Keratinocyte (primary cell): ENCODE measurements around the gene GRIK4. TPM values are rescaled to one million over a fixed set of nuclear protein-coding genes. Genes with fewer than 3 reads are reported as not detected.

Experiments used
- DNase-seq: peaks from one replicate; pipeline ENCODE4 v3.0.0-alpha.2; 2011; ENCODE audit warnings: low read depth, missing footprints, low spot score
- FAIRE-seq: peaks from 2 replicates; lab custom pipeline; 2011; peaks lifted over from hg19 to GRCh38; lab: Jason Lieb, UNC
- H2AFZ ChIP-seq: 2 replicates; pipeline ENCODE4 v1.6.0; 2012; ENCODE audit warnings: low read length, control low read depth, inconsistent platforms; ENCODE audit not compliant: control insufficient read depth
- H3K27ac ChIP-seq: 2 replicates; pipeline ENCODE4 v1.5.1; 2011; ENCODE audit warnings: low read length; ENCODE audit not compliant: control insufficient read depth, insufficient read depth
- H3K27me3 ChIP-seq: 3 replicates; pipeline ENCODE4 v1.6.0; 2011; ENCODE audit warnings: low read length; ENCODE audit not compliant: control insufficient read depth, insufficient read depth; ENCODE audit errors: extremely low read depth
- H3K36me3 ChIP-seq, 2 experiments: 2 replicates in 1 of 2; 3 replicates in 1 of 2; pipeline ENCODE4 v1.5.1; 2011; ENCODE audit warnings: low read length in 2 of 2, mild to moderate bottlenecking in 1 of 2; ENCODE audit not compliant: control insufficient read depth in 2 of 2, insufficient read depth in 2 of 2; ENCODE audit errors: extremely low read depth in 1 of 2
- H3K4me1 ChIP-seq: 3 replicates; pipeline ENCODE4 v1.5.1; 2011; ENCODE audit warnings: low read length; ENCODE audit not compliant: control insufficient read depth, insufficient read depth; ENCODE audit errors: extremely low read depth
- H3K4me2 ChIP-seq: 3 replicates; pipeline ENCODE4 v1.6.0; 2011; ENCODE audit warnings: low read depth, low read length; ENCODE audit not compliant: control insufficient read depth, insufficient read depth; ENCODE audit errors: extremely low read depth
- H3K4me3 ChIP-seq, 3 experiments: fragments of 200-600 bp in 1 of 3; sonication (generic) in 1 of 3; 2 replicates in 2 of 3; 3 replicates in 1 of 3; pipeline ENCODE4 v1.5.1; 2011 to 2016; ENCODE audit warnings: low read length in 3 of 3, mild to moderate bottlenecking in 3 of 3, control low read depth in 2 of 3, inconsistent platforms in 1 of 3, low read depth in 1 of 3, mixed read lengths in 1 of 3, mixed run types in 1 of 3, moderate library complexity in 1 of 3; ENCODE audit not compliant: control insufficient read depth in 2 of 3, insufficient read depth in 2 of 3; ENCODE audit errors: extremely low read depth in 1 of 3
- H3K79me2 ChIP-seq: 2 replicates; pipeline ENCODE4 v1.6.0; 2012; ENCODE audit warnings: low read length; ENCODE audit not compliant: control insufficient read depth, insufficient read depth
- H3K9ac ChIP-seq: 3 replicates; pipeline ENCODE4 v1.6.0; 2011; ENCODE audit warnings: low read length; ENCODE audit not compliant: control insufficient read depth, insufficient read depth; ENCODE audit errors: extremely low read depth
- H3K9me1 ChIP-seq: 3 replicates; pipeline ENCODE4 v1.6.0; 2011; ENCODE audit warnings: low read length; ENCODE audit not compliant: control insufficient read depth, insufficient read depth; ENCODE audit errors: extremely low read depth
- H3K9me3 ChIP-seq: 2 replicates; pipeline ENCODE4 v1.5.1; 2012; ENCODE audit warnings: low read depth, low read length; ENCODE audit not compliant: control insufficient read depth
- H4K20me1 ChIP-seq: 3 replicates; pipeline ENCODE4 v1.6.0; 2011; ENCODE audit warnings: low read length; ENCODE audit not compliant: control insufficient read depth, insufficient read depth; ENCODE audit errors: extremely low read depth
- EZH2 ChIP-seq: IDR thresholded peaks from one replicate; pipeline ENCODE4 v1.6.1; 2012; ENCODE audit warnings: inconsistent platforms, mild to moderate bottlenecking, low read length, moderate library complexity
- dilution Hi-C: fragments of 300-500 bp; cut with MboI; formaldehyde crosslinking; loops from one replicate; pipeline ENCODE4 v1.7.0; 2020; ENCODE audit warnings: low sequenced_read_pairs; ENCODE audit not compliant: extremely low pct_ligation_motif_present
- polyA plus RNA-seq, 5 experiments: library from polyadenylated mRNA; depleted of rRNA in 3 of 5; stranded (reverse) in 3 of 5; stranded (forward) in 1 of 5; unstranded in 1 of 5; fragments of >200 nt; gene quantifications; 1 replicate in 1 of 5; 2 replicates in 3 of 5; 3 replicates in 1 of 5; pipeline versions ENCODE4 v1.2.1 to v1.2.3, GENCODE V29; 2011 to 2012; ENCODE audit warnings: missing spikeins in 2 of 5, low read depth in 1 of 5, low replicate concordance in 1 of 5
- TF ChIP-seq, protein P1 (sequence below), 3 experiments: IDR thresholded peaks in 1 of 3; conservative IDR thresholded peaks in 1 of 3; optimal IDR thresholded peaks in 1 of 3; 2 replicates in 2 of 3; 3 replicates in 1 of 3; pipeline versions ENCODE3 to v1.5.1; 2011; ENCODE audit warnings: low read length in 3 of 3, mild to moderate bottlenecking in 3 of 3, moderate library complexity in 2 of 3, control low read depth in 1 of 3, inconsistent platforms in 1 of 3; ENCODE audit not compliant: insufficient read depth in 2 of 3; ENCODE audit errors: extremely low read depth in 1 of 3

The GRIK4 gene
- polyA plus RNA-seq, 1 donor (not counting 4 experiments of a cell fraction or from before 2014, with no cell fraction given) = not detected

DNA sequence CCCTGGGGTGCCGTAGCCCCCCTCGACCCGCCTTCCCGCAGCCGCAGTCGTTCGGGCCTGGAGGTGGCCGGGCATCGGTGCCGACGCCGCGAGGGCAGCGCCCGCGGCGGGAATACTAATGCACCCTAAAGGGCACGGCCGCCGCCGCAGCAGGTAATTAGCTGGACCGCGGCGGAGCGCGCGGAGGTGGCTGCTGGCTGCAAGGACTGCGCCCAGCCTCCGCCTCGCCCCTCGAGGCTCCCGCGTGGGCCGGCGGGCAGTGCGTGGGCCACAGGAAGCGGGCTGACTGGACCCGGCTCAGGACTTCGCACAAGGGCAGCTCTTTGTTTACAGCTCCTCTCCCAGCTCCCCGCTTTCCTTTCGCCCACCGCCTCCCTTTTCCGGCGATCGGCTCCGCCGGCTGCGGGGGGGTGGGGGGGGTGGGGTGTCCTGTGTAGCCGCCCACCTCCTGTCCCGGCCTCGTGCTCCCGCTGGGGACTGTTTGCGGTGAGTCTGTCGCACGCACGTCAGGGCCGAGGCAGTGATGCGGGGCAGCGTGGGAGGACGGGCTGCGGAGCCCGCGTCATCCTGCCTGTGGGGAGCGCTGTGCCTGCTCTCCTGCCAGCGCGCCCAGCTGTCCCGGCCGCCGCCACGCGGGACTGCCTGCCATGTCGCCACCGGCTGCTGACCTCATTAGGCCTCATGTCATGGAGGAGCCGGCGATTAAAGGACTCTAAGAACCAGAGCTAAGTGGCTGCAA is 53.2 kb downstream of the GRIK4 start:
- Histone ChIP-seq H3K9me1 (no peaks in the 10 kb centered on the region), H3K9ac (no peak overlapping the region), H2AFZ (peak overlapping the region; percentile 60), H3K4me1 (peaks cover 16% of the 10 kb centered on the region), H3K36me3 (no peaks in the 10 kb centered on the region), H4K20me1 (no peaks in the 10 kb centered on the region), H3K79me2 (no peaks in the 10 kb centered on the region), H3K27me3 (peaks cover 32% of the 10 kb centered on the region), H3K27ac (no peak overlapping the region), H3K9me3 (no peaks in the 10 kb centered on the region), H3K4me3 (peak overlapping the region in 1 of 3 experiments; percentile 38), H3K4me2 (peak overlapping the region; percentile 52)
- TF ChIP-seq EZH2 = peak; percentile 79
- TF ChIP-seq, protein P1, sequence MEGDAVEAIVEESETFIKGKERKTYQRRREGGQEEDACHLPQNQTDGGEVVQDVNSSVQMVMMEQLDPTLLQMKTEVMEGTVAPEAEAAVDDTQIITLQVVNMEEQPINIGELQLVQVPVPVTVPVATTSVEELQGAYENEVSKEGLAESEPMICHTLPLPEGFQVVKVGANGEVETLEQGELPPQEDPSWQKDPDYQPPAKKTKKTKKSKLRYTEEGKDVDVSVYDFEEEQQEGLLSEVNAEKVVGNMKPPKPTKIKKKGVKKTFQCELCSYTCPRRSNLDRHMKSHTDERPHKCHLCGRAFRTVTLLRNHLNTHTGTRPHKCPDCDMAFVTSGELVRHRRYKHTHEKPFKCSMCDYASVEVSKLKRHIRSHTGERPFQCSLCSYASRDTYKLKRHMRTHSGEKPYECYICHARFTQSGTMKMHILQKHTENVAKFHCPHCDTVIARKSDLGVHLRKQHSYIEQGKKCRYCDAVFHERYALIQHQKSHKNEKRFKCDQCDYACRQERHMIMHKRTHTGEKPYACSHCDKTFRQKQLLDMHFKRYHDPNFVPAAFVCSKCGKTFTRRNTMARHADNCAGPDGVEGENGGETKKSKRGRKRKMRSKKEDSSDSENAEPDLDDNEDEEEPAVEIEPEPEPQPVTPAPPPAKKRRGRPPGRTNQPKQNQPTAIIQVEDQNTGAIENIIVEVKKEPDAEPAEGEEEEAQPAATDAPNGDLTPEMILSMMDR (optimal IDR thresholded peaks at IDR 0.05 in 1 of 3, IDR thresholded peaks at IDR 0.05 in 1 of 3, conservative IDR thresholded peaks at IDR 0.05 in 1 of 3; ENCODE audit: extremely low read depth in 1 of 3, insufficient read depth in 2 of 3, low read length in 3 of 3) = peak in 2 of 3 experiments; percentile 13 to 62
- FAIRE-seq (no peak), DNase-seq (no peak)
- dilution Hi-C loops = no loop called here

DNA sequence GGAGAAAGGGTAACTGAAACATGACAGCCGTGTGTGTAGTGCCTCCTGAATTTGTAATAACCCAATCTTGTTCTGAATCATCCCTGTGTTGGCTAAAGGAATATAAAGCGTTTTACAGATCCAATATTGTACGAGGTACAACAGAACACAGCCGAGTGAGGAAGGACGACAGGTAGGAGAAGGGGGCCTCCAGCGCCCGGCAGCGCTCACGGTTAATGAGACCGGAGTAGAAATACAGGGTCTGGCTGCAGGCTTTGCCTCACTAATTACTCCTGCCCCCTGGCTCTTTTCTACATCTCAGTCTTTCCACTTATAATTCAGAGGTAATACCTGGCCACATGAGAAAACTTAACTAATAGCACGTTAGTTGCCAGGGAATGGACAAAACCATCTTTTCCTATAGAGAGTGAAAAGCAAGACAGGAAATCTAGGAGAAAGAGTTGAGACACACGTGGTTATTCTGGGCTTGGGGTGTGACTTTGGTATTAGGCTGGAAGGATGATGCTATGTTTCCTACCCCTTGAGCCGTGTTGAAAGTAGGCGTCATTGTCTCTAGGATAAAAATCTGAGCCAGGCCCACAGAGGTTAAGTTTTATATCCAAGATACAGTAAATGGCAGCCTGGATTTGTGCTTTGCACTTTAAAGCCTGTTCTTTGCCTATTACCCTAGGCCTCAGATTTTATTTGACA is 54.1 kb downstream of the GRIK4 start:
- Histone ChIP-seq H3K9ac (no peak overlapping the region), H4K20me1 (no peaks in the 10 kb centered on the region), H3K4me3 (peak overlapping the region in 1 of 3 experiments; percentile 6), H3K27ac (no peak overlapping the region), H2AFZ (no peak overlapping the region), H3K27me3 (peaks cover 32% of the 10 kb centered on the region), H3K9me1 (no peaks in the 10 kb centered on the region), H3K79me2 (no peaks in the 10 kb centered on the region), H3K36me3 (no peaks in the 10 kb centered on the region), H3K4me2 (peak overlapping the region; percentile 52), H3K9me3 (no peaks in the 10 kb centered on the region), H3K4me1 (peaks cover 16% of the 10 kb centered on the region)
- dilution Hi-C loops = no loop called here
- FAIRE-seq (no peak), DNase-seq (no peak)
- TF ChIP-seq, protein P1 (optimal IDR thresholded peaks at IDR 0.05 in 1 of 3, IDR thresholded peaks at IDR 0.05 in 1 of 3, conservative IDR thresholded peaks at IDR 0.05 in 1 of 3; ENCODE audit: extremely low read depth in 1 of 3, insufficient read depth in 2 of 3, low read length in 3 of 3) = no peak
- TF ChIP-seq EZH2 = no peak
